Measurements from ENCODE around the gene PLEKHA1.

DNA sequence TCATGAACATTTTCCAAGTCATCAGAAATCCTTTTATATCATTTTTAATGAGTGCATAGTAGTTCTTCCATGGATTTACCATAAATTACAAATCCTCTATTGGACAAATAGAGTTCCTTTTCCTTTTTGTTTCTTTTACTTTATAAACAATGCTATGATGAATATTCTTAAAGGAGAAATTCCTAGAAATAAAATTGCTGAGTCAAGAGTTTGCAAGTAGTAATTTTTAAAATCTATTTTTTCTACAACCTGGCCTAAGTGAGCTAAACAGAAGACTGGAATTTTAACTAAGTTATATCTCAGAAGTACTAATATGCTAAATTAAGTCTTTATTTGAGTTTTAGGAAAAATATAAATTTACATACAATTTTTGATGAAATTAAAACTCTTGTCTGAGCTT lies 38.8 kb downstream of the PLEKHA1 start:
- no peak for TF ChIP-seq POLR2A (IDR thresholded peaks at IDR 0.05; ENCODE audit: low read depth)
- TF ChIP-seq, protein P1, sequence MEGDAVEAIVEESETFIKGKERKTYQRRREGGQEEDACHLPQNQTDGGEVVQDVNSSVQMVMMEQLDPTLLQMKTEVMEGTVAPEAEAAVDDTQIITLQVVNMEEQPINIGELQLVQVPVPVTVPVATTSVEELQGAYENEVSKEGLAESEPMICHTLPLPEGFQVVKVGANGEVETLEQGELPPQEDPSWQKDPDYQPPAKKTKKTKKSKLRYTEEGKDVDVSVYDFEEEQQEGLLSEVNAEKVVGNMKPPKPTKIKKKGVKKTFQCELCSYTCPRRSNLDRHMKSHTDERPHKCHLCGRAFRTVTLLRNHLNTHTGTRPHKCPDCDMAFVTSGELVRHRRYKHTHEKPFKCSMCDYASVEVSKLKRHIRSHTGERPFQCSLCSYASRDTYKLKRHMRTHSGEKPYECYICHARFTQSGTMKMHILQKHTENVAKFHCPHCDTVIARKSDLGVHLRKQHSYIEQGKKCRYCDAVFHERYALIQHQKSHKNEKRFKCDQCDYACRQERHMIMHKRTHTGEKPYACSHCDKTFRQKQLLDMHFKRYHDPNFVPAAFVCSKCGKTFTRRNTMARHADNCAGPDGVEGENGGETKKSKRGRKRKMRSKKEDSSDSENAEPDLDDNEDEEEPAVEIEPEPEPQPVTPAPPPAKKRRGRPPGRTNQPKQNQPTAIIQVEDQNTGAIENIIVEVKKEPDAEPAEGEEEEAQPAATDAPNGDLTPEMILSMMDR (IDR thresholded peaks at IDR 0.05) = no peak
